ENCODE measurements around the gene CRYBB1.

The CRYBB1 gene

DNA sequence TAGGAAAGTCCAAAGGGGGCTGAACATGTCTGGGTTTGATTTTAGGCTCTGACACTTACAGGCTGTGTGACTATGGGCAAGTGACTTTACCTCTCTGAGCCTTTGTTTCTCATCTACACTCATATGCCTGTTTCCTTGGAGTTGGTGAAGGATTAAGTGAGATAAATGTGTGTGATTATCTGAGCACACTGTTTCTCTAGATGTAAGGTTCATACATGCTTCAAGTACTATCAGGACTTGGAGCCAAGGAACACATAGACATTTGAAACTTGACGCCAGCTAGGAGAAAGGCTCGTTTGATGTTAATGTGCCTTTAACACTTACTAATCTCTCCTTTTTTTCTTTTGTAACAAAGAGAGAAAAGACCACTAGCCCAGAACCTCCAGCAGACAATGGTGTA is 9.7 kb downstream of the CRYBB1 start:
- Histone ChIP-seq H3K4me1 (ENCODE audit: control extremely low read depth in 1 of 4, control insufficient read depth in 4 of 4, insufficient read depth in 4 of 4, low read length in 3 of 4) (no peaks in the 10 kb centered on the region), H3K36me3 (ENCODE audit: control insufficient read depth in 4 of 4, insufficient read depth in 4 of 4, low read length in 3 of 4) (no peaks in the 10 kb centered on the region), H3K9me3 (ENCODE audit: control extremely low read depth in 1 of 5, control insufficient read depth in 4 of 5, insufficient read depth in 2 of 5, low read depth in 1 of 5, low read length in 4 of 5) (no peaks in the 10 kb centered on the region), H3K27ac (ENCODE audit: insufficient read depth in 1 of 2, low read depth in 1 of 2, low read length in 2 of 2, poor library complexity in 1 of 2, severe bottlenecking in 2 of 2) (no peak overlapping the region), H3K4me3 (ENCODE audit: control insufficient read depth in 1 of 7, extremely low read depth in 1 of 7, insufficient read depth in 4 of 7, low read depth in 2 of 7, low read length in 6 of 7) (no peak overlapping the region), H3K27me3 (replicated peaks in 2 of 5; ENCODE audit: control insufficient read depth in 4 of 5, insufficient read depth in 5 of 5, low read length in 4 of 5) (no peaks in the 10 kb centered on the region)
- CTCF ChIA-PET: interaction anchor here (1.1 to 3.7 kb wide), 2 partner anchors 9 to 16 kb away, joined by 4 to 10 read pairs; partner anchors contain the start of gene CRYBB1
- no peak for DNase-seq
- no CpG with 5 or more reads among the region's 2 CpGs for WGBS (ENCODE audit: insufficient coverage)
- POLR2A ChIA-PET: no interaction called here

DNA sequence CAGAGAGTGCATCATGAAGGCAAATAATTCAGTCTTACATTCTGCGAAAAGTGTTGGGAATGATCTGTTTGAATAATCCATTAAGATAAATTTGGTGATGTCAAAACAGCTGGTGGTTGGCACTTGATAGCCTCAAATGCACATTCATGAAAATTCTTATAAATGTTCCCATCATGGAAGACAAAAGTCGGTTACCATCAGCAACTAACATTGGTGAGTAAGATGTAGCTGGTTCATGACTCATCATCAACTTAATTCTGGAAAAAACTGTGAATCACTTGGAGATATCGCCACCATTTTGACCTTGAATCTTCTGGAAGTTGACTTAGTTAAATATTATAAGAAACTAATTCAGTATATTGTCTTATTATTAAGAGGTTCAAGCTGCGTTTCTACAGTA is 11.2 kb downstream of the CRYBB1 start:
- no peak for DNase-seq
- Histone ChIP-seq H3K9me3 (ENCODE audit: control extremely low read depth in 1 of 5, control insufficient read depth in 4 of 5, insufficient read depth in 2 of 5, low read depth in 1 of 5, low read length in 4 of 5) (no peaks in the 10 kb centered on the region), H3K27ac (ENCODE audit: insufficient read depth in 1 of 2, low read depth in 1 of 2, low read length in 2 of 2, poor library complexity in 1 of 2, severe bottlenecking in 2 of 2) (no peak overlapping the region), H3K27me3 (replicated peaks in 2 of 5; ENCODE audit: control insufficient read depth in 4 of 5, insufficient read depth in 5 of 5, low read length in 4 of 5) (no peaks in the 10 kb centered on the region), H3K4me1 (ENCODE audit: control extremely low read depth in 1 of 4, control insufficient read depth in 4 of 4, insufficient read depth in 4 of 4, low read length in 3 of 4) (no peaks in the 10 kb centered on the region), H3K4me3 (ENCODE audit: control insufficient read depth in 1 of 7, extremely low read depth in 1 of 7, insufficient read depth in 4 of 7, low read depth in 2 of 7, low read length in 6 of 7) (no peak overlapping the region), H3K36me3 (ENCODE audit: control insufficient read depth in 4 of 4, insufficient read depth in 4 of 4, low read length in 3 of 4) (no peaks in the 10 kb centered on the region)
- ChIA-PET CTCF (interaction anchor here (1.0 to 3.7 kb wide), 2 partner anchors 11 to 13 kb away, joined by 3 to 10 read pairs; partner anchors contain the start of gene CRYBB1), POLR2A (interaction anchor here (0.6 kb wide), 1 partner anchor 45 kb away, joined by 5 read pairs; no protein-coding TSS in a partner anchor)
- WGBS (ENCODE audit: insufficient coverage): 67% methylated on average over 1 of the region's 4 CpGs

DNA sequence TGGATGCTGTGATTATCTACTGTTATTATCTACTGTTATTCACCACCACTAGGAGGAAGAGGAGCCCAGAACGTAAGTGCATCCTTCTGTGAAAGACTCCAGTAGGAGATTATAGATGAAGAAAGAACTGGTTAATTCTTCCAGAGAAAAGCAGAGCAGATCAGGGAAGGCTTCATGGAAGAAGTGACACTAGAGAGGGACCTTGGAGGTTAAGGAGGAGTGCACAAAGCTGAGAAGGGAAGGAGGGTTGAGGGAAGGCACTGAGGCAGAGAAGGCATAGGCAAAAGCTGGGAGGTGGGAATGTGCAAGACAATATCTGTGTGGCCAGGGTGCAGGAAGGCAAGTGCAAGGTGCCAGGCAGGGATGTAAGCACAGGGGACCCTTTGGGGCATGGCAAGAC is 13.5 kb downstream of the CRYBB1 start:
- no peak overlapping the region for H3K4me3 ChIP-seq (ENCODE audit: control insufficient read depth in 1 of 7, extremely low read depth in 1 of 7, insufficient read depth in 4 of 7, low read depth in 2 of 7, low read length in 6 of 7)
- ChIA-PET POLR2A (interaction anchor here (0.6 kb wide), 1 partner anchor 11 kb away, joined by 4 read pairs; no protein-coding TSS in a partner anchor), CTCF (interaction anchor here (3.7 kb wide), 1 partner anchor 13 kb away, joined by 10 read pairs; the partner anchor contains the start of gene CRYBB1)
- no peaks in the 10 kb centered on the region for H3K9me3 ChIP-seq (ENCODE audit: control extremely low read depth in 1 of 5, control insufficient read depth in 4 of 5, insufficient read depth in 2 of 5, low read depth in 1 of 5, low read length in 4 of 5)
- H3K27me3 ChIP-seq (replicated peaks in 2 of 5; ENCODE audit: control insufficient read depth in 4 of 5, insufficient read depth in 5 of 5, low read length in 4 of 5): no peaks in the 10 kb centered on the region
- no peaks in the 10 kb centered on the region for H3K4me1 ChIP-seq (ENCODE audit: control extremely low read depth in 1 of 4, control insufficient read depth in 4 of 4, insufficient read depth in 4 of 4, low read length in 3 of 4)
- no peak overlapping the region for H3K27ac ChIP-seq (ENCODE audit: insufficient read depth in 1 of 2, low read depth in 1 of 2, low read length in 2 of 2, poor library complexity in 1 of 2, severe bottlenecking in 2 of 2)
- no peaks in the 10 kb centered on the region for H3K36me3 ChIP-seq (ENCODE audit: control insufficient read depth in 4 of 4, insufficient read depth in 4 of 4, low read length in 3 of 4)
- 60% methylated on average over 1 of the region's 1 CpG for WGBS (ENCODE audit: insufficient coverage)
- no peak for DNase-seq

DNA sequence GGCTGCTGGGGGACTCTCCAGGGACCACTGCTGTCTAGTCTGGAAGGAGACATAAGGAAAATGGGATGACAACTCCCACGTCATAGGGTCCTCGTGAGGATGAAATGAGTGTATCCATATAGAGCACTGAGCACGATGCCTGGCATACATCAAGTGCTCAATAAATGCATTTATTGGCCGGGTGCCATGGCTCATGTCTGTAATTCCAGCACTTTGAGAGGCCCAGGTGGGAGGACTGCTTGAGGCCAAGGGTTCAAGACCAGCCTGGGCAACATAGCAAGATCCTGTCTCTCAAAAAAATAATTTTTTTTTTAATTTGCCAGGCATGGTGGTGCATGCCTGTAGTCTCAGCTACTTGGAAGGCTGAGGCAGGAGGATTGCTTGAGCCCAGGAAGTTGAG is 15.7 kb downstream of the CRYBB1 start:
- no peak overlapping the region for H3K4me3 ChIP-seq (ENCODE audit: control insufficient read depth in 1 of 7, extremely low read depth in 1 of 7, insufficient read depth in 4 of 7, low read depth in 2 of 7, low read length in 6 of 7)
- CTCF ChIA-PET: no interaction called here
- H3K27me3 ChIP-seq (replicated peaks in 2 of 5; ENCODE audit: control insufficient read depth in 4 of 5, insufficient read depth in 5 of 5, low read length in 4 of 5): no peaks in the 10 kb centered on the region
- 82% methylated on average over 4 of the region's 4 CpGs for WGBS (ENCODE audit: insufficient coverage)
- no peaks in the 10 kb centered on the region for H3K4me1 ChIP-seq (ENCODE audit: control extremely low read depth in 1 of 4, control insufficient read depth in 4 of 4, insufficient read depth in 4 of 4, low read length in 3 of 4)
- no peaks in the 10 kb centered on the region for H3K9me3 ChIP-seq (ENCODE audit: control extremely low read depth in 1 of 5, control insufficient read depth in 4 of 5, insufficient read depth in 2 of 5, low read depth in 1 of 5, low read length in 4 of 5)
- no peaks in the 10 kb centered on the region for H3K36me3 ChIP-seq (ENCODE audit: control insufficient read depth in 4 of 4, insufficient read depth in 4 of 4, low read length in 3 of 4)
- POLR2A ChIA-PET: no interaction called here
- DNase-seq: no peak
- no peak overlapping the region for H3K27ac ChIP-seq (ENCODE audit: insufficient read depth in 1 of 2, low read depth in 1 of 2, low read length in 2 of 2, poor library complexity in 1 of 2, severe bottlenecking in 2 of 2)

DNA sequence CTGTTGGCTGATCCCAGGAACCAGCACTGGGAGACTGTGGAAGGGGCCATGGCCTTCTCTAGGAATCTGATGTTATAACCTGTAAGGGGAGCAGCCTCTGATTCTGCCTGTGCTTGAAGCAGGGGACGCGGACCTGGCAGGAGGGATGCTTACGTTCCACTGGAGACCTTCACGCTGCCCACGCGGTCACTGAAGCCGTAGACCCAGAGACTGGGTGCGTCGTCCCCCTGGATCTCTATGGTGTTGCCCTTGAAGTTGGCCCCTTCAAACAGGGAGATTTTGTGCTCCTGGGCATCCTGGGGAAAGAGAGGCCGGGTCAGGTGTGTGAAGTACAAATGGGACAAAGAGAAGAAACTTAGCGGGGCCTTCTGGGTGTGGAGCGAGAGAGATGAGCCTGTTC is 16.1 kb downstream of the CRYBB1 start:
- Histone ChIP-seq H3K9me3 (ENCODE audit: control extremely low read depth in 1 of 5, control insufficient read depth in 4 of 5, insufficient read depth in 2 of 5, low read depth in 1 of 5, low read length in 4 of 5) (no peaks in the 10 kb centered on the region), H3K36me3 (ENCODE audit: control insufficient read depth in 4 of 4, insufficient read depth in 4 of 4, low read length in 3 of 4) (no peaks in the 10 kb centered on the region), H3K4me1 (ENCODE audit: control extremely low read depth in 1 of 4, control insufficient read depth in 4 of 4, insufficient read depth in 4 of 4, low read length in 3 of 4) (no peaks in the 10 kb centered on the region), H3K27me3 (replicated peaks in 2 of 5; ENCODE audit: control insufficient read depth in 4 of 5, insufficient read depth in 5 of 5, low read length in 4 of 5) (no peaks in the 10 kb centered on the region), H3K4me3 (ENCODE audit: control insufficient read depth in 1 of 7, extremely low read depth in 1 of 7, insufficient read depth in 4 of 7, low read depth in 2 of 7, low read length in 6 of 7) (no peak overlapping the region), H3K27ac (ENCODE audit: insufficient read depth in 1 of 2, low read depth in 1 of 2, low read length in 2 of 2, poor library complexity in 1 of 2, severe bottlenecking in 2 of 2) (no peak overlapping the region)
- CTCF ChIA-PET: no interaction called here
- no peak for DNase-seq
- WGBS (ENCODE audit: insufficient coverage): 97% methylated on average over 12 of the region's 12 CpGs
- POLR2A ChIA-PET: no interaction called here

DNA sequence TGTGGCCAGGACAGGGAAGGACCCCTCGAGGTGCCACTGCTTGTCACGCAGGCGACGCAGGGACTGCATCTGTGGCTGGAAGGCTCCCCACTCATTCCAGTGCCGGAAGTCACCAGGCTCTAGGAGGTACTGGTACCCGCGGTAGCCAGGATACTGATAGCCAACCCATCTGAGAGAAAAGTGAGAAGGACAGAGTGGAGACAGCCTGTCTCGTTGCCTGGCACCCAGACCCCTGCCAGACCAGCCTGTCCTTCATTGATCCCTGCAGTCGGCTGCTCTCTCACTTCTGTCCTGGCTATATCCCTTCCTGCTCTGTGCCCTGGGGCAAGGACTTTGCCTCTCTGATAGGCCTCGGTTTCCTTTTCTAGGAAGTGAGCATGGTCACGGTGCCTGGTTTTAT is 18.3 kb downstream of the CRYBB1 start:
- Histone ChIP-seq H3K27ac (ENCODE audit: insufficient read depth in 1 of 2, low read depth in 1 of 2, low read length in 2 of 2, poor library complexity in 1 of 2, severe bottlenecking in 2 of 2) (no peak overlapping the region), H3K4me3 (ENCODE audit: control insufficient read depth in 1 of 7, extremely low read depth in 1 of 7, insufficient read depth in 4 of 7, low read depth in 2 of 7, low read length in 6 of 7) (no peak overlapping the region), H3K27me3 (replicated peaks in 2 of 5; ENCODE audit: control insufficient read depth in 4 of 5, insufficient read depth in 5 of 5, low read length in 4 of 5) (no peaks in the 10 kb centered on the region), H3K4me1 (ENCODE audit: control extremely low read depth in 1 of 4, control insufficient read depth in 4 of 4, insufficient read depth in 4 of 4, low read length in 3 of 4) (no peaks in the 10 kb centered on the region), H3K9me3 (ENCODE audit: control extremely low read depth in 1 of 5, control insufficient read depth in 4 of 5, insufficient read depth in 2 of 5, low read depth in 1 of 5, low read length in 4 of 5) (no peaks in the 10 kb centered on the region), H3K36me3 (ENCODE audit: control insufficient read depth in 4 of 4, insufficient read depth in 4 of 4, low read length in 3 of 4) (no peaks in the 10 kb centered on the region)
- ChIA-PET POLR2A (no interaction called here), CTCF (no interaction called here)
- DNase-seq: no peak
- WGBS (ENCODE audit: insufficient coverage): 95% methylated on average over 10 of the region's 11 CpGs

DNA sequence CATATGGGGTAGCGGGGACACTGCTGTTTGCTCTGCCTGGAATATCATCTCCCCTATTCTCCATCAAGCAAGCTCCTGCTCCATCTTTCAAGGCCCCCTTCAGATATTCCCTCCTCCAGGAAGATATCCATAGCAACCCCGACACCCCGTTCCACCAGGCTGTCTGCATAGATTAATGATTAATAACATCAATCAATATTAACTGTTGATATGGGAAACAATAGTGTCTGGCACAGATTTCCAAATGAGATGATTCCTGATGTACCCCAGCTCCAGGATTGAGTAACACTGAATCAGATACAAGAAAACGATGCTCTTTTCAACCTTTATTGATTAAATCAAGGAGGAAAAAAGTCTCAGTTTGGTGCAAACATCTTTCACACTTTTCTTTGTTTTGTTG is 20.3 kb downstream of the CRYBB1 start:
- no peaks in the 10 kb centered on the region for H3K27me3 ChIP-seq (replicated peaks in 2 of 5; ENCODE audit: control insufficient read depth in 4 of 5, insufficient read depth in 5 of 5, low read length in 4 of 5)
- no CpG with 5 or more reads among the region's 4 CpGs for WGBS (ENCODE audit: insufficient coverage)
- H3K4me3 ChIP-seq (ENCODE audit: control insufficient read depth in 1 of 7, extremely low read depth in 1 of 7, insufficient read depth in 4 of 7, low read depth in 2 of 7, low read length in 6 of 7): no peak overlapping the region
- peaks cover 8 to 18% (median 9%) of the 10 kb centered on the region in 4 experiments for H3K4me1 ChIP-seq (ENCODE audit: control extremely low read depth in 1 of 4, control insufficient read depth in 4 of 4, insufficient read depth in 4 of 4, low read length in 3 of 4)
- POLR2A ChIA-PET: interaction anchor here (0.6 kb wide), 1 partner anchor 118 kb away, joined by 3 read pairs; no protein-coding TSS in a partner anchor
- H3K27ac ChIP-seq (ENCODE audit: insufficient read depth in 1 of 2, low read depth in 1 of 2, low read length in 2 of 2, poor library complexity in 1 of 2, severe bottlenecking in 2 of 2): no peak overlapping the region
- CTCF ChIA-PET: interaction anchor here (0.7 to 1.1 kb wide), 3 partner anchors 24 to 70 kb away, joined by 3 read pairs; no protein-coding TSS in a partner anchor
- no peak for DNase-seq
- H3K9me3 ChIP-seq (ENCODE audit: control extremely low read depth in 1 of 5, control insufficient read depth in 4 of 5, insufficient read depth in 2 of 5, low read depth in 1 of 5, low read length in 4 of 5): no peaks in the 10 kb centered on the region
- H3K36me3 ChIP-seq (ENCODE audit: control insufficient read depth in 4 of 4, insufficient read depth in 4 of 4, low read length in 3 of 4): no peaks in the 10 kb centered on the region
